Osteocyte (in vitro differentiated cells): ENCODE results near the gene ZYG11A. TPM values are rescaled to one million over a fixed set of nuclear protein-coding genes. Genes with fewer than 3 reads are reported as not detected.

ENCODE experiments used
- DNase-seq: peaks from one replicate; pipeline ENCODE4 v3.0.0; 2021; ENCODE audit warnings: mixed read lengths; ENCODE audit not compliant: unreplicated experiment; ENCODE audit errors: extremely low spot score
- H3K27ac Mint-ChIP-seq: one replicate; pipeline ENCODE4 v1.8.0; 2021; ENCODE audit warnings: mild to moderate bottlenecking, mixed read lengths; ENCODE audit not compliant: unreplicated experiment
- H3K27me3 Mint-ChIP-seq: one replicate; pipeline ENCODE4 v1.8.0; 2021; ENCODE audit warnings: mixed read lengths; ENCODE audit not compliant: unreplicated experiment
- H3K36me3 Mint-ChIP-seq: one replicate; pipeline ENCODE4 v1.8.0; 2021; ENCODE audit warnings: mixed read lengths; ENCODE audit not compliant: unreplicated experiment
- H3K4me1 Mint-ChIP-seq: one replicate; pipeline ENCODE4 v1.8.0; 2021; ENCODE audit warnings: mixed read lengths; ENCODE audit not compliant: unreplicated experiment
- H3K4me3 Mint-ChIP-seq: one replicate; pipeline ENCODE4 v1.8.0; 2021; ENCODE audit warnings: mild to moderate bottlenecking, moderate library complexity, mixed read lengths; ENCODE audit not compliant: unreplicated experiment
- H3K9me3 Mint-ChIP-seq: one replicate; pipeline ENCODE4 v1.8.0; 2021; ENCODE audit warnings: mixed read lengths; ENCODE audit not compliant: unreplicated experiment
- total RNA-seq: library from RNA; stranded (reverse); gene quantifications from 2 replicates; pipeline ENCODE4 v1.2.1, GENCODE V29; 2021
- TF ChIP-seq, protein P1 (sequence below): fragments of 200-600 bp; sonication (generic); IDR thresholded peaks from 2 replicates; pipeline ENCODE4 v1.5.0; 2021; ENCODE audit warnings: antibody characterized with exemption, mild to moderate bottlenecking, moderate library complexity

The ZYG11A gene
- total RNA-seq, 1 donor from 2014 or later: 0.30 TPM

DNA sequence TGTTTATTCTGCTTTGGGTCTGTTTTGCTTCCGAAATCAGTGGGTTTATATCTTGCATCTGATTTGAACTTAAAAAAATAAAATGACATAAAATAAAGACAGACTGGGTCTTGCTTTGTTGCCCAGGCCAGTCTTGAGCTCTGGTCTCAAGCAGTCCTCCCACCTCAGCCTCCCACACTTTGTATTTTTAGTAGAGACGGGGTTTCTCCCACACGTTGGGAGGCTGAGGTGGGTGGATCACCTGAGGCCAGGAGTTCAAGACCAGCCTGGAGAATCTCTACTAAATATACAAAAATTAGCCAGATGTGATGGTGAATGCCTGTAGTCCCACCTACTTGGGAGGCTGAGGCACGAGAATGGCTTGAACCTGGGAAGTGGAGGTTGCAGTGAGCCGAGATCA lies 5.9 kb downstream of the ZYG11A start:
- DNase-seq: no peak
- Mint-ChIP-seq H3K4me3 (no peak overlapping the region), H3K27ac (no peak overlapping the region), H3K4me1 (peaks cover 2% of the 10 kb centered on the region), H3K27me3 (peaks cover 6% of the 10 kb centered on the region), H3K9me3 (no peaks in the 10 kb centered on the region), H3K36me3 (no peaks in the 10 kb centered on the region)
- TF ChIP-seq, protein P1, sequence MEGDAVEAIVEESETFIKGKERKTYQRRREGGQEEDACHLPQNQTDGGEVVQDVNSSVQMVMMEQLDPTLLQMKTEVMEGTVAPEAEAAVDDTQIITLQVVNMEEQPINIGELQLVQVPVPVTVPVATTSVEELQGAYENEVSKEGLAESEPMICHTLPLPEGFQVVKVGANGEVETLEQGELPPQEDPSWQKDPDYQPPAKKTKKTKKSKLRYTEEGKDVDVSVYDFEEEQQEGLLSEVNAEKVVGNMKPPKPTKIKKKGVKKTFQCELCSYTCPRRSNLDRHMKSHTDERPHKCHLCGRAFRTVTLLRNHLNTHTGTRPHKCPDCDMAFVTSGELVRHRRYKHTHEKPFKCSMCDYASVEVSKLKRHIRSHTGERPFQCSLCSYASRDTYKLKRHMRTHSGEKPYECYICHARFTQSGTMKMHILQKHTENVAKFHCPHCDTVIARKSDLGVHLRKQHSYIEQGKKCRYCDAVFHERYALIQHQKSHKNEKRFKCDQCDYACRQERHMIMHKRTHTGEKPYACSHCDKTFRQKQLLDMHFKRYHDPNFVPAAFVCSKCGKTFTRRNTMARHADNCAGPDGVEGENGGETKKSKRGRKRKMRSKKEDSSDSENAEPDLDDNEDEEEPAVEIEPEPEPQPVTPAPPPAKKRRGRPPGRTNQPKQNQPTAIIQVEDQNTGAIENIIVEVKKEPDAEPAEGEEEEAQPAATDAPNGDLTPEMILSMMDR: no peak

DNA sequence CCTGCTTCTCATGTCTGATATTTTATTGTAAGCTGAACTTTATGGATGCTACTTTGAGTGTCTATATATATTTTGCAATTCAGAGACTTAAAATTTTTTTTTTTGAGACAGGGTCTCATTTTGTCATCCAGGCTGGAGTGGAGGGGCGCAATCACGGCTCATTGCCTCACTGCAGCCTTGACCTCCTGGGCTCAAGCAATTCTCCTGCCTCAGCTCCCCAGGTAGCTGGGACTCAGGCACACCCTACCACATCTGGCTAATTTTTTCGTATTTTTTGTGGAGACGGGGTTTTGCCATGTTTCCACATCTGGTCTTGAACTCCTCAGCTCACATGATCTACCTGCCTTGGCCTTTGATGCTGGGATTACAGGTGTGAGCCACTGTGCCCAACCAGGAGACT lies 8.4 kb downstream of the ZYG11A start:
- no peaks in the 10 kb centered on the region for H3K36me3 Mint-ChIP-seq
- no peaks in the 10 kb centered on the region for H3K9me3 Mint-ChIP-seq
- peaks cover under 1% of the 10 kb centered on the region for H3K27me3 Mint-ChIP-seq
- TF ChIP-seq, protein P1: no peak
- no peak overlapping the region for H3K4me3 Mint-ChIP-seq
- no peaks in the 10 kb centered on the region for H3K4me1 Mint-ChIP-seq
- H3K27ac Mint-ChIP-seq: no peak overlapping the region
- no peak for DNase-seq

DNA sequence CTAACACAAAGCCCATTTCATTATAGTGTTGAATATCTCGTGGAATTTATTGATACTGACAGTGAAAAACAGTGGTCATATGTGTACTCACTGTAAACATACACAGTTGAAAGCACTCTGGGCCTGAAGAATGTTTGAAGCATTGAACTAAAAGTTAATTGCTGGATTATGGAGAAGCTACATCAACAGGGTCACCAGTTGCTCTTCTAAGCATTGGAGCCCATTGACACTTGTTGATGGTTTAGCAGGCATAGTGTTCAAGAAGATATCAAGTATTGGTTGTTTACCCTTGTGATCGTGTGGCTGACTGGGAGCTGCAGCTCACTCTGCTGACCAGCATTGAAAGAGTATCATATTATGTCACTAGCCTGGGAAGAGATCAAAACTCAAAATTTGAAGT lies 10.3 kb downstream of the ZYG11A start:
- H3K36me3 Mint-ChIP-seq: no peaks in the 10 kb centered on the region
- DNase-seq: no peak
- H3K4me1 Mint-ChIP-seq: no peaks in the 10 kb centered on the region
- TF ChIP-seq, protein P1: no peak
- H3K27me3 Mint-ChIP-seq: no peaks in the 10 kb centered on the region
- no peak overlapping the region for H3K27ac Mint-ChIP-seq
- H3K4me3 Mint-ChIP-seq: no peak overlapping the region
- no peaks in the 10 kb centered on the region for H3K9me3 Mint-ChIP-seq

DNA sequence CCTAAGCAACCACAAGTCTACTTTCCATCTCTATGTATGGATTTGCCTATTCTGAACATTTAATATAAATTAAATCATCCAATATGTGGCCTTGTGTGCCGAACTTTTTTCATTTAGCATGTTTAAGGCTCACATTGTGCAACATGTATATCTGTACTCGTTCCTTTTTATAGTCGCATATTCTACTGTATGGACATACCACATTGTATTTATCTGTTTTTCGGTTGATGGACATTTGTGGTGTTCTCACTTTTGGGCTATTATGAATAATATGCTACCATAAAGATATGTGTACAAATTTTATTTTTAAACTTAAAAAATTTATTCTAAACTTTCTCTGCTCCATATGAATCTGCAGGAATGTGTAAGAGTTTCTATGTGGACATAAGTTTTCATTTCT lies 13.0 kb downstream of the ZYG11A start:
- TF ChIP-seq, protein P1: no peak
- H3K27me3 Mint-ChIP-seq: no peaks in the 10 kb centered on the region
- no peaks in the 10 kb centered on the region for H3K4me1 Mint-ChIP-seq
- H3K9me3 Mint-ChIP-seq: no peaks in the 10 kb centered on the region
- no peak overlapping the region for H3K4me3 Mint-ChIP-seq
- DNase-seq: no peak
- no peak overlapping the region for H3K27ac Mint-ChIP-seq
- H3K36me3 Mint-ChIP-seq: no peaks in the 10 kb centered on the region

DNA sequence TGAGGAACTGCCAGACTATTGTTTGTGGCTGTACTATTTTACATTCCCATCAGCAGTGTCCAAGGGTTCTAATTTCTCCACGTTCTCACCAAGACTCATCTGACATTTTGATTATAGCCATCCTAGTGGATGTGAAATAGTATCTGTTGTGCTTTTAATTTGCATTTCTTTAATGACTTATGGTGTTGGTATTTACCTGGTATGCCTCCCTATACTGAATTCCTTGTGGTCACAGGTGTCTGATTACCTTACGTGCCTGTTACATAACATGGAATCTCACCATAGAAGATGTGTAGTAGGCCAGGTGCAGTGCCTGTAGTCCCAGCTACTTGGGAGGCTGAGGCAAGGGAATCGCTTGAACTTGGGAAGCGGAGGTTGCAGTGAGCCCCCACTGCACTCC lies 13.5 kb downstream of the ZYG11A start:
- H3K27me3 Mint-ChIP-seq: no peaks in the 10 kb centered on the region

More for the DNA sequence above, 13.5 kb downstream of the ZYG11A start:
- no peak for DNase-seq
- TF ChIP-seq, protein P1: no peak
- Mint-ChIP-seq H3K4me3 (no peak overlapping the region), H3K9me3 (no peaks in the 10 kb centered on the region), H3K36me3 (no peaks in the 10 kb centered on the region), H3K4me1 (no peaks in the 10 kb centered on the region), H3K27ac (no peak overlapping the region)
